Endothelial cell of umbilical vein (primary cell): ENCODE measurements around the gene GFPT2. TPM values are rescaled to one million over a fixed set of nuclear protein-coding genes. Genes with fewer than 3 reads are reported as not detected.

Source experiments
- BruUV-seq: library from RNA; stranded (reverse); fragments of 400-500 nt; replicated peaks from 2 replicates; lab custom pipeline; 2021; lab: Mats Ljungman, UMichigan
- CTCF ChIA-PET: fragments of 300-600, 350-600 bp; sonication (Branson Sonifier 250); formaldehyde crosslinking; loops from one replicate; lab custom pipeline; 2021; ENCODE audit warnings: antibody characterized with exemption, inconsistent platforms; lab: Charles Lee
- POLR2A ChIA-PET: fragments of 300-600, 350-600 bp; sonication (Branson Sonifier 250); formaldehyde crosslinking; loops from one replicate; lab custom pipeline; 2021; ENCODE audit warnings: antibody characterized with exemption, inconsistent platforms; lab: Charles Lee
- DNase-seq: peaks from one replicate; pipeline ENCODE4 v3.0.0-alpha.2; 2011; ENCODE audit warnings: low read depth, low spot score
- FAIRE-seq: peaks from 2 replicates; lab custom pipeline; 2011; peaks lifted over from hg19 to GRCh38; lab: Jason Lieb, UNC
- H2AFZ ChIP-seq: 2 replicates; pipeline ENCODE4 v1.6.0; 2012; ENCODE audit warnings: low read depth, low read length, control low read depth, inconsistent platforms
- H3K27ac ChIP-seq: 2 replicates; pipeline ENCODE4 v1.5.1; 2011; ENCODE audit warnings: low read depth, mild to moderate bottlenecking, control low read depth, low read length, moderate library complexity; ENCODE audit not compliant: insufficient read depth
- H3K27me3 ChIP-seq, 2 experiments: 2 replicates each; pipeline versions ENCODE4 v1.6.0 to v1.6.1; 2011; ENCODE audit warnings: low read length in 2 of 2, mixed read lengths in 1 of 2; ENCODE audit not compliant: control insufficient read depth in 2 of 2, insufficient read depth in 2 of 2
- H3K36me3 ChIP-seq, 2 experiments: 2 replicates in 1 of 2; 3 replicates in 1 of 2; pipeline ENCODE4 v1.5.1; 2011; ENCODE audit warnings: low read length in 2 of 2, mild to moderate bottlenecking in 1 of 2, moderate library complexity in 1 of 2; ENCODE audit not compliant: control insufficient read depth in 2 of 2, insufficient read depth in 2 of 2; ENCODE audit errors: extremely low read depth in 1 of 2
- H3K4me1 ChIP-seq: 3 replicates; pipeline ENCODE4 v1.5.1; 2011; ENCODE audit warnings: mild to moderate bottlenecking, low read length; ENCODE audit not compliant: control insufficient read depth, insufficient read depth; ENCODE audit errors: extremely low read depth
- H3K4me2 ChIP-seq: 2 replicates; pipeline ENCODE4 v1.6.1; 2011; ENCODE audit warnings: low read length, control low read depth, mixed read lengths; ENCODE audit not compliant: insufficient read depth
- H3K4me3 ChIP-seq, 3 experiments: fragments of 200-600 bp in 1 of 3; sonication (generic), shearing (Covaris generic) in 1 of 3; replicated peaks in 1 of 3; 2 replicates each; pipeline ENCODE4 v1.5.1; 2011 to 2016; ENCODE audit warnings: control low read depth in 3 of 3, low read length in 3 of 3, mild to moderate bottlenecking in 2 of 3, inconsistent platforms in 1 of 3, low read depth in 1 of 3, moderate library complexity in 1 of 3; ENCODE audit not compliant: insufficient read depth in 1 of 3
- H3K79me2 ChIP-seq: 2 replicates; pipeline ENCODE4 v1.6.0; 2012; ENCODE audit warnings: low read length, inconsistent platforms; ENCODE audit not compliant: control insufficient read depth, insufficient read depth
- H3K9ac ChIP-seq: replicated peaks from 2 replicates; pipeline ENCODE3; 2011; ENCODE audit warnings: low read length, control low read depth; ENCODE audit not compliant: insufficient read depth; ENCODE audit errors: extremely low read depth
- H3K9me1 ChIP-seq: replicated peaks from 3 replicates; pipeline ENCODE4 v1.6.0; 2011; ENCODE audit warnings: mild to moderate bottlenecking, low read length; ENCODE audit not compliant: control insufficient read depth, insufficient read depth; ENCODE audit errors: extremely low read depth
- H3K9me3 ChIP-seq: replicated peaks from 2 replicates; pipeline ENCODE4 v1.5.1; 2012; ENCODE audit warnings: low read length, inconsistent platforms; ENCODE audit not compliant: control insufficient read depth, insufficient read depth
- H4K20me1 ChIP-seq: replicated peaks from 2 replicates; pipeline ENCODE3; 2011; ENCODE audit warnings: mild to moderate bottlenecking, low read length; ENCODE audit not compliant: control insufficient read depth, insufficient read depth; ENCODE audit errors: extremely low read depth
- EZH2 ChIP-seq: IDR thresholded peaks from 2 replicates; pipeline ENCODE4 v1.6.1; 2012; ENCODE audit warnings: borderline replicate concordance, low read depth, mild to moderate bottlenecking, moderate library complexity, low read length, inconsistent platforms; ENCODE audit not compliant: severe bottlenecking
- FOS ChIP-seq: IDR thresholded peaks from 2 replicates; pipeline ENCODE4 v1.6.1; 2011; ENCODE audit warnings: mild to moderate bottlenecking, low read length, moderate library complexity, borderline replicate concordance; ENCODE audit not compliant: insufficient read depth
- GATA2 ChIP-seq: IDR thresholded peaks from 2 replicates; pipeline ENCODE4 v1.7.0; 2011; ENCODE audit warnings: low read depth, mild to moderate bottlenecking, moderate library complexity, mixed read lengths, low read length; ENCODE audit not compliant: insufficient read length, insufficient read depth
- JUN ChIP-seq: IDR thresholded peaks from 2 replicates; pipeline ENCODE4 v1.6.1; 2011; ENCODE audit warnings: borderline replicate concordance, low read depth; ENCODE audit not compliant: insufficient read length, insufficient read depth
- MYC ChIP-seq: IDR thresholded peaks from one replicate; pipeline ENCODE4 v1.6.1; 2011; ENCODE audit warnings: mild to moderate bottlenecking, low read depth, low read length
- POLR2A ChIP-seq: IDR thresholded peaks from 2 replicates; pipeline ENCODE4 v1.6.1; 2012; ENCODE audit warnings: low read depth, mild to moderate bottlenecking, control low read depth, low read length
- POLR2AphosphoS5 ChIP-seq: IDR thresholded peaks from 2 replicates; pipeline ENCODE4 v1.6.1; 2012; ENCODE audit warnings: low read depth, mild to moderate bottlenecking, control low read depth, low read length, moderate library complexity; ENCODE audit not compliant: insufficient read depth
- dilution Hi-C: fragments of 300-500 bp; cut with MboI; formaldehyde crosslinking; loops from one replicate; pipeline ENCODE4 v1.15.0; 2019; ENCODE audit warnings: low sequenced_read_pairs; ENCODE audit not compliant: extremely low pct_ligation_motif_present
- intact Hi-C: fragments of 100-400 bp; cut with micrococcal nuclease; formaldehyde crosslinking; loops from one replicate; pipeline ENCODE4 v1.10.0; 2022
- polyA plus RNA-seq, 4 experiments: library from polyadenylated mRNA; depleted of rRNA in 3 of 4; stranded (reverse) in 3 of 4; unstranded in 1 of 4; fragments of >200 nt; gene quantifications; 2 replicates each; pipeline versions ENCODE4 v1.2.1 to v1.2.3, GENCODE V29; 2011 to 2012; ENCODE audit warnings: missing spikeins in 1 of 4
- total RNA-seq: library from RNA; stranded (reverse); gene quantifications from 2 replicates; pipeline ENCODE4 v1.2.3, GENCODE V29; 2021
- TF ChIP-seq, protein P1 (sequence below), 2 donors: IDR thresholded peaks; 1 replicate in 1 of 2; 2 replicates in 1 of 2; pipeline ENCODE4 v1.5.1; 2011; ENCODE audit warnings: low read length in 2 of 2, mild to moderate bottlenecking in 2 of 2, moderate library complexity in 2 of 2, control low read depth in 1 of 2, inconsistent platforms in 1 of 2, low read depth in 1 of 2; ENCODE audit not compliant: insufficient read depth in 1 of 2; ENCODE audit errors: extremely low read depth in 1 of 2
- TF ChIP-seq, protein P2 (sequence below): IDR thresholded peaks from 2 replicates; pipeline ENCODE4 v1.6.1; 2011; ENCODE audit not compliant: insufficient read depth, insufficient read length

Gene GFPT2
- total and polyA plus RNA-seq, 2 donors (not counting 3 experiments of a cell fraction or from before 2014, with no cell fraction given): 4.3 to 4.5 TPM

- CTCF ChIA-PET: interaction anchor here (2.2 to 4.1 kb wide), 2 partner anchors 13 to 25 kb away, joined by 8 to 21 read pairs; no protein-coding TSS in a partner anchor
- dilution Hi-C loops: no loop called here
- TF ChIP-seq EZH2 (no peak), POLR2AphosphoS5 (no peak), POLR2A (no peak), GATA2 (no peak), FOS (no peak), JUN (no peak), MYC (no peak)
- TF ChIP-seq, protein P1, sequence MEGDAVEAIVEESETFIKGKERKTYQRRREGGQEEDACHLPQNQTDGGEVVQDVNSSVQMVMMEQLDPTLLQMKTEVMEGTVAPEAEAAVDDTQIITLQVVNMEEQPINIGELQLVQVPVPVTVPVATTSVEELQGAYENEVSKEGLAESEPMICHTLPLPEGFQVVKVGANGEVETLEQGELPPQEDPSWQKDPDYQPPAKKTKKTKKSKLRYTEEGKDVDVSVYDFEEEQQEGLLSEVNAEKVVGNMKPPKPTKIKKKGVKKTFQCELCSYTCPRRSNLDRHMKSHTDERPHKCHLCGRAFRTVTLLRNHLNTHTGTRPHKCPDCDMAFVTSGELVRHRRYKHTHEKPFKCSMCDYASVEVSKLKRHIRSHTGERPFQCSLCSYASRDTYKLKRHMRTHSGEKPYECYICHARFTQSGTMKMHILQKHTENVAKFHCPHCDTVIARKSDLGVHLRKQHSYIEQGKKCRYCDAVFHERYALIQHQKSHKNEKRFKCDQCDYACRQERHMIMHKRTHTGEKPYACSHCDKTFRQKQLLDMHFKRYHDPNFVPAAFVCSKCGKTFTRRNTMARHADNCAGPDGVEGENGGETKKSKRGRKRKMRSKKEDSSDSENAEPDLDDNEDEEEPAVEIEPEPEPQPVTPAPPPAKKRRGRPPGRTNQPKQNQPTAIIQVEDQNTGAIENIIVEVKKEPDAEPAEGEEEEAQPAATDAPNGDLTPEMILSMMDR (IDR thresholded peaks at IDR 0.05; ENCODE audit: extremely low read depth in 1 of 2, insufficient read depth in 1 of 2, low read depth in 1 of 2, low read length in 2 of 2): no peak
- TF ChIP-seq, protein P2, sequence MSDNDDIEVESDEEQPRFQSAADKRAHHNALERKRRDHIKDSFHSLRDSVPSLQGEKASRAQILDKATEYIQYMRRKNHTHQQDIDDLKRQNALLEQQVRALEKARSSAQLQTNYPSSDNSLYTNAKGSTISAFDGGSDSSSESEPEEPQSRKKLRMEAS: no peak
- Histone ChIP-seq H3K9me1 (no peaks in the 10 kb centered on the region), H3K9me3 (no peaks in the 10 kb centered on the region), H4K20me1 (no peaks in the 10 kb centered on the region), H3K36me3 (no peaks in the 10 kb centered on the region), H3K27me3 (no peaks in the 10 kb centered on the region), H3K4me3 (no peak overlapping the region), H3K9ac (no peak overlapping the region), H3K4me1 (no peaks in the 10 kb centered on the region), H3K79me2 (no peaks in the 10 kb centered on the region), H3K4me2 (no peak overlapping the region), H3K27ac (no peak overlapping the region), H2AFZ (no peak overlapping the region)
- POLR2A ChIA-PET: interaction anchor here (0.6 kb wide), 1 partner anchor 557 kb away, joined by 6 read pairs; no protein-coding TSS in a partner anchor
- intact Hi-C loops: no loop called here
- no peak for FAIRE-seq
- DNase-seq: no peak
- BruUV-seq: no TSS peak
These were observed 49.7 kb downstream of the GFPT2 start for GRCh38 chr5:180303226-180304015.
